AG04449 (cell line): ENCODE measurements around the gene BBOX1.

ENCODE experiments used
- CTCF ChIA-PET: fragments of 350-600 bp; formaldehyde crosslinking; extraction: SDS; loops from one replicate; lab custom pipeline; 2021; ENCODE audit warnings: antibody characterized with exemption; lab: Yijun Ruan, JAX
- POLR2A ChIA-PET: fragments of 400-600, 350-600 bp; formaldehyde crosslinking; extraction: SDS; loops from one replicate; lab custom pipeline; 2020; ENCODE audit warnings: antibody characterized with exemption, inconsistent platforms; lab: Yijun Ruan, JAX
- DNase-seq: peaks from one replicate; pipeline ENCODE4 v3.0.0-alpha.2; 2010; ENCODE audit warnings: low read depth, low spot score
- H3K4me3 ChIP-seq: 2 replicates; pipeline ENCODE4 v1.5.1; 2011; ENCODE audit warnings: low read depth, mild to moderate bottlenecking, control low read depth, low read length
- TF ChIP-seq, protein P1 (sequence below): IDR thresholded peaks from one replicate; pipeline ENCODE4 v1.5.1; 2011; ENCODE audit warnings: mild to moderate bottlenecking, moderate library complexity, low read length, control low read depth, inconsistent platforms; ENCODE audit not compliant: insufficient read depth; ENCODE audit errors: missing control alignments

BBOX1 gene

DNA sequence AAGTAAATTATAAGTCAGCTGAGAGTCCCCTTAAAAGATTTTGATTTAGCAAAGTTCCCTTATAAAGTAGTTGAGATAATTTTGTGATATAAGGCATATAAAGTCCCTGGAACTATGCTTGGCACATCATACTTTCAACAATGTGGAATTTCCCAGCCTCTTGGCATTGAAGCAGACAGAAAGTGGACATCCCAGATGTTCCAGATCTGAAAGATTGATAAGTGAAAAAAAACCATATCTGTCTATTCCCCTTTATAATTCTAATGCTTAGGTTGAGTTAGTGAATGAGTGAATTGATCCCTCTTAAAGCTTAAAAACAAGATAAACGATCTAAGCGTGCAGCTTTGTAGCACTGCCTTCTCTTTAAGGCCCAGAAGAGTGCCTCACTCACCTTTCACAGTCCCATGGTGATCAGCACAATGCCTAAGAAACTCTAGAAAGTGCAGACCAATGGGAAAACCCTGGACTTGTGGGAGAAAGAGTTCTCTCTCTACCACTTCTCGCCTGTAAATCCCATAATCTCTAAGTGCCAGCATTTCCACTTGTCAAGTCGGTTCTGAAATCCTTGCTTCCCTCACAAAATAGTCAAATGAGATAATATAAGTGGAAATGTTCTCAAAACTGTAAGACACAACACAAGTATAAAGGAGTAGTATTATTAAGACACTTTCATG is 28.9 kb upstream of the BBOX1 start:
- ChIA-PET CTCF (interaction anchor here (1.7 kb wide), 1 partner anchor 9 kb away, joined by 4 read pairs; no protein-coding TSS in a partner anchor), POLR2A (no interaction called here)
- no peak for DNase-seq
- H3K4me3 ChIP-seq = no peak overlapping the region
- TF ChIP-seq, protein P1, sequence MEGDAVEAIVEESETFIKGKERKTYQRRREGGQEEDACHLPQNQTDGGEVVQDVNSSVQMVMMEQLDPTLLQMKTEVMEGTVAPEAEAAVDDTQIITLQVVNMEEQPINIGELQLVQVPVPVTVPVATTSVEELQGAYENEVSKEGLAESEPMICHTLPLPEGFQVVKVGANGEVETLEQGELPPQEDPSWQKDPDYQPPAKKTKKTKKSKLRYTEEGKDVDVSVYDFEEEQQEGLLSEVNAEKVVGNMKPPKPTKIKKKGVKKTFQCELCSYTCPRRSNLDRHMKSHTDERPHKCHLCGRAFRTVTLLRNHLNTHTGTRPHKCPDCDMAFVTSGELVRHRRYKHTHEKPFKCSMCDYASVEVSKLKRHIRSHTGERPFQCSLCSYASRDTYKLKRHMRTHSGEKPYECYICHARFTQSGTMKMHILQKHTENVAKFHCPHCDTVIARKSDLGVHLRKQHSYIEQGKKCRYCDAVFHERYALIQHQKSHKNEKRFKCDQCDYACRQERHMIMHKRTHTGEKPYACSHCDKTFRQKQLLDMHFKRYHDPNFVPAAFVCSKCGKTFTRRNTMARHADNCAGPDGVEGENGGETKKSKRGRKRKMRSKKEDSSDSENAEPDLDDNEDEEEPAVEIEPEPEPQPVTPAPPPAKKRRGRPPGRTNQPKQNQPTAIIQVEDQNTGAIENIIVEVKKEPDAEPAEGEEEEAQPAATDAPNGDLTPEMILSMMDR = no peak

DNA sequence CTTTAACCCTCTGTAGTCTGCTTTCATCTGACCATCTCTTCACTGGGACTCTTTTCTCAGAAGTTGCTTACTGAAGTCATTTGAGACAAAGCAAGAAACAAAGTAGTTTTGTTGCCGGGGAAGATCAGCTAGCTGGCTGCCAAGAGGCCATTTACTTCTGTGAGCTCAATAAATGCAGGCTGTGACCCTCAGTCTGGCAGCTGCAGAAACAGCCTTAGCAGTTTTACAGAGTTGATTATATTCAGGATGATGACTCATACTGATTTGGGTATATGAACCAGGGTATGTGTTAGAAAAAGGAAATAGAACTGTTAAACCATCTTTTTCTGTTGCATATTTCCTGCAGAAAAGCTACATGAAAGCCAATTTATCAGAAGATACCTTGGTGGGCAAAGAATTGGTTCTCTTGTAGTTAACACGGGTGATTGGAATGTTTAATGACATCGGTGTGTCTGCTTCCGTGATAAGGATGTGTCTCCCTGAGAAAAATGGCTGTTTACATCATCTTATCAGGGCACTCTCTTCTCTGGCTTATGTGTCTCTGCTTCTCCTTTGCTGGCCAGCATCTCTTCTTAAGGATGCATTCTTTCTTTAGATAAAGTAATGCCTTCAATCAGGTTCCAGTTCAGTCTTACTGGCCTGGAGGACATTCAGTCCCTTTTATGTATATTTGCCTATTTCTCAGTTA is 28.2 kb upstream of the BBOX1 start:
- no peak for DNase-seq
- POLR2A ChIA-PET = no interaction called here
- no peak overlapping the region for H3K4me3 ChIP-seq
- TF ChIP-seq, protein P1 = no peak
- CTCF ChIA-PET = interaction anchor here (1.7 kb wide), 1 partner anchor 10 kb away, joined by 4 read pairs; no protein-coding TSS in a partner anchor

DNA sequence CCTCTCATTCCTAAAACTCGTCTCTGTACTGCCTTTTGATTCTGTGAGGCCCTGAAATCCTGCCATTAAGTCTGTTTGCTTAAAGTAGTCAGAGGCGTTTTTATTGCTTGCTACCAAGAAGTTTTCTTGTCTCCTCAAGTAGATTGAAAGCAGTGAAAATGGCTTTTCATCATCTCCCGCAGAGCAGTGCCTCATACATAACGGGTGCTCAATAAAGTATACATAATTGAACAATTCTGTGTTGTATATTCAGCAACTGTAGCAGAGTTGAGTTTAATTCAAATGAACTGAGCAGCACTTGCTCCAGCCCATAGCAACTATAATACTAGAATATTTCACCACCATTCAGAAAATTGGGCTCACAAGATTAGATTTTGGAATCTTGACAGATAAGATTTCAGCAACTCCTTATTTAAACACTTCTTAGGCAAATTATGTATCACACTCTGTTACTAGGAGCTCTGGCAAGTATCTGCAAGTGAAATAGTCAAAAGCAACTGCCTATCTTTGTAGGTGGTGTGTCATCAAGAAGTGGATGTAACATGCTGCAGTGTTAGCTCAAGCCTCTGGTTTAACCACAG is 26.7 kb upstream of the BBOX1 start:
- DNase-seq = peak; percentile 52
- POLR2A ChIA-PET = no interaction called here
- H3K4me3 ChIP-seq = no peak overlapping the region
- TF ChIP-seq, protein P1 = no peak
- CTCF ChIA-PET = interaction anchor here (0.9 kb wide), 1 partner anchor 14 kb away, joined by 3 read pairs; no protein-coding TSS in a partner anchor

DNA sequence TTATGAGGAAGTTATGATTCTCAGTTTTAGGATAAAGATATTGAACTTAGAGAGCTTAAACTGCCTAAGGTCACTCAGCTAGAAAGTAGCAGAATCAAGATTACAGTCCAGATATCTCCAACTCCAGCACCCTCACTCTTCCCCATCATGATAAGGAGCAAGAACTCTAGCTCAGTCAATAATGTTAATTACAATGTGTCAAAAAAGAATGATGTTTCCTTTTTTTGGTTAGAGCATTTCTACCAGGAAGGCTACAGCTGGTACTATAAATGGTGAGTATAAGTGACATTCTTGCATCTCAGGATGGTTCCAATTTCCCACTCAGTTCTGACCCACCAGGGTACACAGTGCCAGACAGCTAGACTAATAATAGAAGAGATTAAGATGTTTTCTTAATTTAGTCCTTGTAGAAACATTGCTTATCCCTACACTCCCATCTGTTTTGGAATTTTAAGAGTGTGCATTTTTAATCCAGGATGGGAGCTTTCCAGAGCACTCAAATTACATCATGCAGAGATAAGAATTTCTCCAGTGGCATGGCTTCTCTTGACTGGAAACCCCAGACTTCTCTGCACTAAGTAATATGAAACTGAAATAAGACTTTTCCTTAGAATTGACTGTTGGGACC is 21.6 kb upstream of the BBOX1 start:
- ChIA-PET POLR2A (no interaction called here), CTCF (interaction anchor here (0.9 kb wide), 1 partner anchor 140 kb away, joined by 3 read pairs; no protein-coding TSS in a partner anchor)
- H3K4me3 ChIP-seq = no peak overlapping the region
- TF ChIP-seq, protein P1 = no peak
- DNase-seq = no peak

DNA sequence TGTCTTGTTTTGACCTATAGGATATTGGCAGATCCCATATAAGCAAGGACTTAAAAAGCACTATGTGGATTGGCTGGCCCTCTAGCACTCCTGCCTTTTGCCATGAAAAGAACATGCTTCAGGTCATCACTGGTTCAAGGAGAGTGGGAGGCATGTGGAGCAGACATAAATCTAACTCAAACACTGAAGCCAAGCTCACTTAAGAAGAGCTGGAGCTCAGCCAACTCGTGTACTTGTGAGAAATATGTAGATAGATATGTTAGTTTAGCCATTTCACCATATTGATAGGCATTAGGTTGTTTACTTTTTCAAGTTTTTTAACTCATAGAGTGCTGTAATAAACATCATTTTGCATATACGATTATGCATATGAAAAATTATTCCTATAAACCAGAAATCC is 19.9 kb upstream of the BBOX1 start:
- POLR2A ChIA-PET = interaction anchor here (0.5 kb wide), 1 partner anchor 21 kb away, joined by 3 read pairs; no protein-coding TSS in a partner anchor

More for the DNA sequence above, 19.9 kb upstream of the BBOX1 start:
- CTCF ChIA-PET = no interaction called here
- TF ChIP-seq, protein P1 = no peak
- no peak for DNase-seq
- H3K4me3 ChIP-seq = no peak overlapping the region
